ENCODE data around the gene C19orf67. TPM values are rescaled to one million over a fixed set of nuclear protein-coding genes. Genes with fewer than 3 reads are reported as not detected.

Gene C19orf67
- total and polyA plus RNA-seq, 2 donors (not counting 1 experiment from before 2014, with no cell fraction given): 1.2 TPM; not detected in 1

DNA sequence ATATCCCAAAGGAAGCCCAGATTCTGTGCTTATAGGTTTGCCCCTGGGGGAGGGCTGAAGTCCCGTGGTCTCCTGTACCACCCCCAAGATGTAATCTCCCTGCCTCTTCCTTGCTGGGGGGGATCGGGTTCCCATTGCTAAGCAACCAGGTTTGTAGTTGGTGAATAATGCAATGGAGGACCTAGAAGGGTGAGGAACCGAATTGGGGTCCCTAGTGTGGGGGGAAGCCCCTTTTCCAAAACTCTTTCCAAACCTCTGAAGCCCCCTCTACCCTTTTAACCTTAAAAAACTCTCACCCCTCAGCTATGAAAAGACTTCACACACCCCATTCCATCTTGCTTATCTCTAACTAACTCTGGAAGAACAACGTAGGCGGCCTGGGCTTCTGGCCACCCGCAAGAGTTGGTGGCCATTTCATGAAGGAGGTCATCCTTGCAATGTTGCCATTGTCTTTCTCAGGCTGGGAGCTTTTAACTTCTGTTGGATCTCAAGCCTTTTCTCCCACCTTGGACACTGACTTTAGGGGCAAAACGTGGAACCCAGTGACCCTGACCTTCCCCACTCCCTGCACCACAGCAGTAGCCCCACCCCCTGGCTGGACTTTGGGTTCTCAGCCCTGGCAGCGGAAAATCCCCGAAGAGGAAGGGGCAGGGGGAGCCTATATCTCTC lies 24.4 kb downstream of the C19orf67 start:
- peaks cover 0 to 11% (median 0%) of the 10 kb centered on the region in 3 donors for H3K9me3 ChIP-seq (ENCODE audit: control extremely low read depth in 1 of 3, control insufficient read depth in 2 of 3, insufficient read depth in 1 of 3, low read length in 2 of 3)
- WGBS (ENCODE audit: insufficient coverage): no CpG with 5 or more reads among the region's 9 CpGs
- no peaks in the 10 kb centered on the region for H3K36me3 ChIP-seq (replicated peaks in 1 of 2; ENCODE audit: control extremely low read depth in 1 of 2, control insufficient read depth in 1 of 2, extremely low read depth in 1 of 2, insufficient read depth in 2 of 2, low read length in 1 of 2)
- peaks cover 18% of the 10 kb centered on the region for H3K4me1 Mint-ChIP-seq
- TF ChIP-seq, protein P1, sequence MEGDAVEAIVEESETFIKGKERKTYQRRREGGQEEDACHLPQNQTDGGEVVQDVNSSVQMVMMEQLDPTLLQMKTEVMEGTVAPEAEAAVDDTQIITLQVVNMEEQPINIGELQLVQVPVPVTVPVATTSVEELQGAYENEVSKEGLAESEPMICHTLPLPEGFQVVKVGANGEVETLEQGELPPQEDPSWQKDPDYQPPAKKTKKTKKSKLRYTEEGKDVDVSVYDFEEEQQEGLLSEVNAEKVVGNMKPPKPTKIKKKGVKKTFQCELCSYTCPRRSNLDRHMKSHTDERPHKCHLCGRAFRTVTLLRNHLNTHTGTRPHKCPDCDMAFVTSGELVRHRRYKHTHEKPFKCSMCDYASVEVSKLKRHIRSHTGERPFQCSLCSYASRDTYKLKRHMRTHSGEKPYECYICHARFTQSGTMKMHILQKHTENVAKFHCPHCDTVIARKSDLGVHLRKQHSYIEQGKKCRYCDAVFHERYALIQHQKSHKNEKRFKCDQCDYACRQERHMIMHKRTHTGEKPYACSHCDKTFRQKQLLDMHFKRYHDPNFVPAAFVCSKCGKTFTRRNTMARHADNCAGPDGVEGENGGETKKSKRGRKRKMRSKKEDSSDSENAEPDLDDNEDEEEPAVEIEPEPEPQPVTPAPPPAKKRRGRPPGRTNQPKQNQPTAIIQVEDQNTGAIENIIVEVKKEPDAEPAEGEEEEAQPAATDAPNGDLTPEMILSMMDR (IDR thresholded peaks at IDR 0.05): no peak
- TF ChIP-seq EZH2 (IDR thresholded peaks at IDR 0.05; ENCODE audit: borderline replicate concordance, insufficient read depth, low read depth, low read length, poor library complexity, severe bottlenecking): no peak
- no peaks in the 10 kb centered on the region for H4K20me1 ChIP-seq (ENCODE audit: control insufficient read depth, insufficient read depth, low read length, poor library complexity, severe bottlenecking)
- H3K79me2 ChIP-seq (ENCODE audit: control insufficient read depth, insufficient read depth, low read length): no peaks in the 10 kb centered on the region
- H3K27me3 Mint-ChIP-seq: peaks cover 39% of the 10 kb centered on the region
- H3K27ac Mint-ChIP-seq: no peak overlapping the region
- H3K4me3 ChIP-seq (ENCODE audit: control extremely low read depth in 1 of 5, extremely low read depth in 1 of 5, insufficient read depth in 1 of 5, low read depth in 2 of 5, low read length in 4 of 5): no peak overlapping the region
- no peak overlapping the region for H3K27ac ChIP-seq (ENCODE audit: low read length in 2 of 2)
- intact Hi-C loops (cut with micrococcal nuclease): no loop called here
- DNase-seq (no peak), ATAC-seq (ENCODE audit: low read depth) (no peak)
- CTCF ChIA-PET: interaction anchor here (0.7 to 3.4 kb wide), 7 partner anchors 11 to 287 kb away, joined by 3 to 43 read pairs (median 4); partner anchors contain the start of gene MISP3
- H3K4me2 ChIP-seq (replicated peaks; ENCODE audit: low read depth, low read length, poor library complexity, severe bottlenecking): no peak overlapping the region
- H3K4me1 ChIP-seq (ENCODE audit: control insufficient read depth in 2 of 2, insufficient read depth in 2 of 2, low read length in 2 of 2): peaks cover 18 to 22% of the 10 kb centered on the region in 2 donors
- no peaks in the 10 kb centered on the region for H3K9me3 Mint-ChIP-seq (ENCODE audit: insufficient read depth)
- H3K27me3 ChIP-seq (replicated peaks in 1 of 4; ENCODE audit: control extremely low read depth in 1 of 4, control insufficient read depth in 3 of 4, insufficient read depth in 4 of 4, low read length in 3 of 4): peaks cover 0 to 53% (median 28%) of the 10 kb centered on the region in 4 experiments
- H3K9ac ChIP-seq (ENCODE audit: low read length): no peak overlapping the region
- POLR2A ChIA-PET: interaction anchor here (0.6 kb wide), 1 partner anchor 9 kb away, joined by 3 read pairs; no protein-coding TSS in a partner anchor
- no peak overlapping the region for H3K4me3 Mint-ChIP-seq
- no peak overlapping the region for H2AFZ ChIP-seq (ENCODE audit: insufficient read depth, low read depth, low read length, poor library complexity, severe bottlenecking)

DNA sequence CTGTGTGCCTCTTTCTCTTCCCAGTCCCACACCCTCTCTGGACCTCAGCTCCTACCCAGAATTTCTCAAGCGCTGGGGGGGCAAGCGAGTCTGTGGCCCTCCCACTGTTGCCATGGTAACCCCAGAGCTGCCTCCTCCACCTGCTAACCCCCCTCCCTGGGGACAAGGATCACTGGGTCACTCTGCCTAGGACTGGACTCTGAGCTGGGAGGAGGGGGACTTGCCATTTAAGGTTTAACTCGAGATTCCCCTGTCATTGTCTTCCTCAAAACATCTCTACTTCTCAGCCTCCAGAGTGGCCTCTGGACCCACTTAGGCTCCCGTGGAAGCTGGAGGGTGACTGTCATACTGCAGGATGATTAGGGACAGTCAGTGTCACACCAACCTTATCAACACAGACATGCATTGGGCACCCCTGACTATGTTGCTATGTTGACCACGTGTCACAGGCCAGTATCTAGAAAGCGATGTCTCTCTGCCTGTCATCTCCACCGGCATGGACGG lies 25.9 kb downstream of the C19orf67 start:
- Histone ChIP-seq H3K9ac (ENCODE audit: low read length) (no peak overlapping the region), H3K27me3 (replicated peaks in 1 of 4; ENCODE audit: control extremely low read depth in 1 of 4, control insufficient read depth in 3 of 4, insufficient read depth in 4 of 4, low read length in 3 of 4) (peaks cover 0 to 54% (median 28%) of the 10 kb centered on the region in 4 experiments), H3K27ac (ENCODE audit: low read length in 2 of 2) (no peak overlapping the region), H3K4me3 (ENCODE audit: control extremely low read depth in 1 of 5, extremely low read depth in 1 of 5, insufficient read depth in 1 of 5, low read depth in 2 of 5, low read length in 4 of 5) (no peak overlapping the region), H3K79me2 (ENCODE audit: control insufficient read depth, insufficient read depth, low read length) (no peaks in the 10 kb centered on the region), H4K20me1 (ENCODE audit: control insufficient read depth, insufficient read depth, low read length, poor library complexity, severe bottlenecking) (no peaks in the 10 kb centered on the region), H3K9me3 (ENCODE audit: control extremely low read depth in 1 of 3, control insufficient read depth in 2 of 3, insufficient read depth in 1 of 3, low read length in 2 of 3) (peaks cover 0 to 11% (median 0%) of the 10 kb centered on the region in 3 donors), H2AFZ (ENCODE audit: insufficient read depth, low read depth, low read length, poor library complexity, severe bottlenecking) (no peak overlapping the region), H3K4me1 (ENCODE audit: control insufficient read depth in 2 of 2, insufficient read depth in 2 of 2, low read length in 2 of 2) (peaks cover 18 to 22% of the 10 kb centered on the region in 2 donors), H3K4me2 (replicated peaks; ENCODE audit: low read depth, low read length, poor library complexity, severe bottlenecking) (no peak overlapping the region), H3K36me3 (replicated peaks in 1 of 2; ENCODE audit: control extremely low read depth in 1 of 2, control insufficient read depth in 1 of 2, extremely low read depth in 1 of 2, insufficient read depth in 2 of 2, low read length in 1 of 2) (no peaks in the 10 kb centered on the region)
- DNase-seq: no peak
- H3K4me1 Mint-ChIP-seq: peaks cover 18% of the 10 kb centered on the region
- H3K4me3 Mint-ChIP-seq: no peak overlapping the region
- no peak for ATAC-seq (ENCODE audit: low read depth)
- POLR2A ChIA-PET: interaction anchor here (0.6 kb wide), 1 partner anchor 88 kb away, joined by 5 read pairs; no protein-coding TSS in a partner anchor
- intact Hi-C loops (cut with micrococcal nuclease): loop anchor here (2.0 kb wide), 1 partner anchor 13 kb away; the partner anchor contains the start of gene MISP3
- H3K9me3 Mint-ChIP-seq (ENCODE audit: insufficient read depth): no peaks in the 10 kb centered on the region
- peaks cover 37% of the 10 kb centered on the region for H3K27me3 Mint-ChIP-seq
- 71% methylated on average over 5 of the region's 8 CpGs for WGBS (ENCODE audit: insufficient coverage)
- no peak overlapping the region for H3K27ac Mint-ChIP-seq
- no peak for TF ChIP-seq EZH2 (IDR thresholded peaks at IDR 0.05; ENCODE audit: borderline replicate concordance, insufficient read depth, low read depth, low read length, poor library complexity, severe bottlenecking)
- TF ChIP-seq, protein P1 (IDR thresholded peaks at IDR 0.05): no peak
- CTCF ChIA-PET: interaction anchor here (0.8 to 3.4 kb wide), 21 partner anchors 9 to 289 kb away, joined by 3 to 43 read pairs (median 4); partner anchors contain the start of genes BRME1, CC2D1A, MISP3 and NANOS3

Data from B cell (primary cell).